ENCODE results near the gene PTPN6. TPM values are rescaled to one million over a fixed set of nuclear protein-coding genes. Genes with fewer than 3 reads are reported as not detected.

Gene PTPN6
- total RNA-seq, 1 experiment from 2014 or later, result 47.7 TPM

DNA sequence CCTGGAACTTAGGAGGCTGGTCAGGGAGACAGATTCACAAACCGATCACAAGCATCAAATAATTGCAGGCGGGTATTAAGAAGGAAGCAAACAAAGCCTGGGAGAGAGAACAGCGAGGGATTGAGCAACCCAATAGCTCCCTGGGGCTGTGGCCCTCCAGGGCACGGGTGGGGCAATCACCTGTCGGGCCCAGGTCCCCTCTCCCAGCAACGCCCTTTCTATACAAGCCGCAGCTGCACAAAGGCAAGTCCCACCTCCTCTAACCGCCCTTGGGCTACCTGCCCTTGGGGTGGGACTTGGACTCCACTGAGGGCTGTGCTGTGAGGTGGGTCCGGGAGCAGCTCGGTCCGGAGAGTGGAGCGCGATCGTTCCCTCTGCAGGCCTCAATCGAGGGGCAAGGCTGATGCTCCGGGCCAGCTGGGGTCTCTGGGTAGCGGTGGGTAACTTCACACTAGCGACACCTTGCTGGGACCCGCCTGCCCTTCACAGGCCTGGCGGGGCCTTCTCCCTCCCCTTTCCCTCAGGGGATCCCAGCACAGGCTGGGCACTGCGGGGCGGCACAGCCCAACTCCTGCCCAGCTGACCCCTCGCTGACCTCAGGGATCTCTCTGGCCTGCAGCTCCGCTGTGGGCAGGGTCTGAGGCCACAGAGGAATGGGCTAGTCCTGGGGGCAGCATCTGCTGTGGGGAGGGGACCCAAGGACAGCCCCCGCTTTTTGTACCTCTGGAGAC, 11.3 kb downstream of the PTPN6 start:
- H3K27me3 ChIP-seq (ENCODE audit: insufficient read depth, low read length), result no peaks in the 10 kb centered on the region
- no peak overlapping the region for H2AFZ ChIP-seq (ENCODE audit: low read depth, low read length, poor library complexity, severe bottlenecking)
- ChIA-PET POLR2A (interaction anchor here (0.9 to 9.9 kb wide), 14 partner anchors 7 to 196 kb away, joined by 3 to 269 read pairs (median 4); partner anchors contain the start of genes ATN1, C12orf57, C1RL and PHB2), CTCF (interaction anchor here (0.9 to 6.0 kb wide), 6 partner anchors 17 to 146 kb away, joined by 3 to 101 read pairs (median 7); partner anchors contain the start of genes C12orf57, RNU7-1 and SPSB2), RAD21 (ENCODE audit: low non-redundant PET in 1 of 2, low total read pairs in 2 of 2, uncharacterized antibody in 2 of 2, unreplicated experiment in 2 of 2) (interaction anchor here (0.5 to 4.0 kb wide), 6 partner anchors 15 to 154 kb away, joined by 3 to 22 read pairs (median 4); partner anchors contain the start of genes C12orf57 (in 1 of the 2) and RNU7-1 (in 1 of the 2))
- peak overlapping the region; percentile 96 to 99 for H3K4me3 ChIP-seq (replicated peaks in 1 of 2; ENCODE audit: low read depth in 1 of 2, low read length in 2 of 2)
- no peaks in the 10 kb centered on the region for H3K9me3 ChIP-seq (ENCODE audit: control insufficient read depth in 1 of 2, insufficient read depth in 1 of 2, low read depth in 1 of 2, low read length in 2 of 2)
- intact Hi-C loops (cut with micrococcal nuclease), result loop anchor here (5.0 kb wide), 1 partner anchor 210 kb away; the partner anchor contains the start of gene MLF2
- peaks cover 28 to 60% of the 10 kb centered on the region in 2 experiments for H3K4me1 ChIP-seq (ENCODE audit: control insufficient read depth in 1 of 2, insufficient read depth in 2 of 2, low read length in 2 of 2)
- no TSS peak for BruUV-seq (replicated peaks)
- no peaks in the 10 kb centered on the region for H3K9me2 ChIP-seq (ENCODE audit: insufficient read depth)
- TF ChIP-seq, protein P1, sequence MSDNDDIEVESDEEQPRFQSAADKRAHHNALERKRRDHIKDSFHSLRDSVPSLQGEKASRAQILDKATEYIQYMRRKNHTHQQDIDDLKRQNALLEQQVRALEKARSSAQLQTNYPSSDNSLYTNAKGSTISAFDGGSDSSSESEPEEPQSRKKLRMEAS (IDR thresholded peaks at IDR 0.05), result no peak
- no peak for TF ChIP-seq YY1 (IDR thresholded peaks at IDR 0.05; ENCODE audit: extremely low read depth, insufficient replicate concordance, low read depth, low read length)
- no peak for TF ChIP-seq EZH2phosphoT487 (IDR thresholded peaks at IDR 0.05; ENCODE audit: borderline replicate concordance)
- TF ChIP-seq POLR2A (IDR thresholded peaks at IDR 0.05; ENCODE audit: borderline replicate concordance, extremely low read depth, insufficient read depth, insufficient read length), result peak; percentile 36
- no peak for TF ChIP-seq EGR1 (IDR thresholded peaks at IDR 0.05; ENCODE audit: low read depth)
- no peak for TF ChIP-seq RAD21 (IDR thresholded peaks at IDR 0.05; ENCODE audit: low read depth)
- TF ChIP-seq ZFX (IDR thresholded peaks at IDR 0.05), result peak; percentile 82; the same call in 1 of the 2 replicates
- TF ChIP-seq, protein P2, sequence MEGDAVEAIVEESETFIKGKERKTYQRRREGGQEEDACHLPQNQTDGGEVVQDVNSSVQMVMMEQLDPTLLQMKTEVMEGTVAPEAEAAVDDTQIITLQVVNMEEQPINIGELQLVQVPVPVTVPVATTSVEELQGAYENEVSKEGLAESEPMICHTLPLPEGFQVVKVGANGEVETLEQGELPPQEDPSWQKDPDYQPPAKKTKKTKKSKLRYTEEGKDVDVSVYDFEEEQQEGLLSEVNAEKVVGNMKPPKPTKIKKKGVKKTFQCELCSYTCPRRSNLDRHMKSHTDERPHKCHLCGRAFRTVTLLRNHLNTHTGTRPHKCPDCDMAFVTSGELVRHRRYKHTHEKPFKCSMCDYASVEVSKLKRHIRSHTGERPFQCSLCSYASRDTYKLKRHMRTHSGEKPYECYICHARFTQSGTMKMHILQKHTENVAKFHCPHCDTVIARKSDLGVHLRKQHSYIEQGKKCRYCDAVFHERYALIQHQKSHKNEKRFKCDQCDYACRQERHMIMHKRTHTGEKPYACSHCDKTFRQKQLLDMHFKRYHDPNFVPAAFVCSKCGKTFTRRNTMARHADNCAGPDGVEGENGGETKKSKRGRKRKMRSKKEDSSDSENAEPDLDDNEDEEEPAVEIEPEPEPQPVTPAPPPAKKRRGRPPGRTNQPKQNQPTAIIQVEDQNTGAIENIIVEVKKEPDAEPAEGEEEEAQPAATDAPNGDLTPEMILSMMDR (IDR thresholded peaks at IDR 0.05 in 2 of 3, conservative IDR thresholded peaks at IDR 0.05 in 1 of 3; ENCODE audit: borderline replicate concordance in 1 of 3, insufficient read depth in 1 of 3, low read depth in 2 of 3, low read length in 2 of 3), result 0 out of 6 replicates have a peak, but pooled peaks of 1 of the 3 experiments have one; percentile 10
- ATAC-seq (peak; percentile 45), DNase-seq (ENCODE audit: low read depth, low spot score) (no peak)
- peaks cover 43% of the 10 kb centered on the region for H3K79me2 ChIP-seq (ENCODE audit: insufficient read depth, low read length)
- peaks cover 6 to 20% of the 10 kb centered on the region in 2 experiments; a peak in 2 of 4 replicates for H3K36me3 ChIP-seq (ENCODE audit: control insufficient read depth in 1 of 2, insufficient read depth in 2 of 2, low read length in 2 of 2)
- peak overlapping the region; percentile 100 for H3K9ac ChIP-seq (ENCODE audit: low read length)
- peaks cover 8% of the 10 kb centered on the region; the same call in 1 of the 2 replicates for H4K20me1 ChIP-seq (ENCODE audit: insufficient read depth)
- H3K27ac ChIP-seq (ENCODE audit: low read depth, low read length), result peak overlapping the region; percentile 97
- H3K4me2 ChIP-seq (ENCODE audit: low read length), result peak overlapping the region; percentile 87

Data from HCT116 (cell line).